ENCODE data around the gene FOXA3.

- TF ChIP-seq, protein P1, sequence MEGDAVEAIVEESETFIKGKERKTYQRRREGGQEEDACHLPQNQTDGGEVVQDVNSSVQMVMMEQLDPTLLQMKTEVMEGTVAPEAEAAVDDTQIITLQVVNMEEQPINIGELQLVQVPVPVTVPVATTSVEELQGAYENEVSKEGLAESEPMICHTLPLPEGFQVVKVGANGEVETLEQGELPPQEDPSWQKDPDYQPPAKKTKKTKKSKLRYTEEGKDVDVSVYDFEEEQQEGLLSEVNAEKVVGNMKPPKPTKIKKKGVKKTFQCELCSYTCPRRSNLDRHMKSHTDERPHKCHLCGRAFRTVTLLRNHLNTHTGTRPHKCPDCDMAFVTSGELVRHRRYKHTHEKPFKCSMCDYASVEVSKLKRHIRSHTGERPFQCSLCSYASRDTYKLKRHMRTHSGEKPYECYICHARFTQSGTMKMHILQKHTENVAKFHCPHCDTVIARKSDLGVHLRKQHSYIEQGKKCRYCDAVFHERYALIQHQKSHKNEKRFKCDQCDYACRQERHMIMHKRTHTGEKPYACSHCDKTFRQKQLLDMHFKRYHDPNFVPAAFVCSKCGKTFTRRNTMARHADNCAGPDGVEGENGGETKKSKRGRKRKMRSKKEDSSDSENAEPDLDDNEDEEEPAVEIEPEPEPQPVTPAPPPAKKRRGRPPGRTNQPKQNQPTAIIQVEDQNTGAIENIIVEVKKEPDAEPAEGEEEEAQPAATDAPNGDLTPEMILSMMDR (optimal IDR thresholded peaks at IDR 0.05 in 1 of 3, IDR thresholded peaks at IDR 0.05 in 1 of 3, conservative IDR thresholded peaks at IDR 0.05 in 1 of 3; ENCODE audit: extremely low read depth in 1 of 3, insufficient read depth in 2 of 3, low read length in 3 of 3): no peak
- TF ChIP-seq EZH2 (IDR thresholded peaks at IDR 0.05; ENCODE audit: low read length): no peak
Observed at GRCh38 chr19:45883586-45883880, 19.4 kb downstream of the FOXA3 start.

Measured in keratinocyte (primary cell).